DND-41 (cell line): Measurements from ENCODE around the gene DSCAM.

Experiments used
- CTCF ChIP-seq: IDR thresholded peaks from 2 replicates; pipeline ENCODE4 v1.5.1; 2012; ENCODE audit warnings: borderline replicate concordance, low read length, moderate library complexity, mild to moderate bottlenecking; ENCODE audit not compliant: poor library complexity, severe bottlenecking; ENCODE audit errors: extremely low read depth
- EZH2 ChIP-seq: IDR thresholded peaks from 3 replicates; pipeline ENCODE4 v1.6.1; 2012; ENCODE audit warnings: borderline replicate concordance, low read depth, mild to moderate bottlenecking, moderate library complexity, low read length, inconsistent platforms; ENCODE audit not compliant: severe bottlenecking

GRCh38 chr21:40254540-40255465 is 592.2 kb downstream of the DSCAM start:
- no peak for TF ChIP-seq CTCF
- no peak for TF ChIP-seq EZH2
